Peyer's patch (tissue), 4 donors: ENCODE data around the gene GALC.

Experiments used
- CTCF ChIP-seq, 6 experiments: fragments of 450-650 bp in 4 of 6; fragments of 200-600 bp in 2 of 6; sonication (generic) in 1 of 6; IDR thresholded peaks; one replicate each; pipeline ENCODE4 v1.5.1; 2017 to 2019; ENCODE audit warnings: antibody characterized with exemption in 6 of 6, mild to moderate bottlenecking in 3 of 6, moderate library complexity in 1 of 6
- POLR2A ChIP-seq, 2 donors: fragments of 450-650 bp; IDR thresholded peaks; one replicate each; pipeline ENCODE4 v1.5.1; 2017; ENCODE audit warnings: antibody characterized with exemption in 2 of 2, mild to moderate bottlenecking in 2 of 2, moderate library complexity in 2 of 2

GRCh38 chr14:87892763-87893162, 100.2 kb downstream of the GALC start:
- no peak for TF ChIP-seq CTCF (IDR thresholded peaks at IDR 0.05)
- no peak for TF ChIP-seq POLR2A (IDR thresholded peaks at IDR 0.05)
